ENCODE data around the gene LMO7.

DNA sequence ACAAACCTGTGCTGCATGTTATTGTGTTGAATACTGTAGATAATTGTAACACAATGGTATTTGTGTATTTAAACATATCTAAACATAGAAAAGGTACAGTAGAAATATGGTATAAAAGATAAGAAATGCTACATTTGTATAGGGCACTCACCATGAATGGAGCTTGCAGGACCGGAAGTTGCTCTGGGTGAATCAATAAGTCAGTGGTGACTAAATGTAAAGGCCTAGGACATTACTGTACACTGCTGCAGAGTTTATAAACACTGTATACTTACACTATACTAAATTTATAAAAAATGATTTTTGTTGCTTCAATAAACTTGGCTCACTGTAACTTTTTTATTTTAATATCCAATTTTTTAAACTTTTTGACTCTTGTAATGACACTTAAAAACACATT, 34.4 kb downstream of the LMO7 start:
- TF ChIP-seq, protein P1, sequence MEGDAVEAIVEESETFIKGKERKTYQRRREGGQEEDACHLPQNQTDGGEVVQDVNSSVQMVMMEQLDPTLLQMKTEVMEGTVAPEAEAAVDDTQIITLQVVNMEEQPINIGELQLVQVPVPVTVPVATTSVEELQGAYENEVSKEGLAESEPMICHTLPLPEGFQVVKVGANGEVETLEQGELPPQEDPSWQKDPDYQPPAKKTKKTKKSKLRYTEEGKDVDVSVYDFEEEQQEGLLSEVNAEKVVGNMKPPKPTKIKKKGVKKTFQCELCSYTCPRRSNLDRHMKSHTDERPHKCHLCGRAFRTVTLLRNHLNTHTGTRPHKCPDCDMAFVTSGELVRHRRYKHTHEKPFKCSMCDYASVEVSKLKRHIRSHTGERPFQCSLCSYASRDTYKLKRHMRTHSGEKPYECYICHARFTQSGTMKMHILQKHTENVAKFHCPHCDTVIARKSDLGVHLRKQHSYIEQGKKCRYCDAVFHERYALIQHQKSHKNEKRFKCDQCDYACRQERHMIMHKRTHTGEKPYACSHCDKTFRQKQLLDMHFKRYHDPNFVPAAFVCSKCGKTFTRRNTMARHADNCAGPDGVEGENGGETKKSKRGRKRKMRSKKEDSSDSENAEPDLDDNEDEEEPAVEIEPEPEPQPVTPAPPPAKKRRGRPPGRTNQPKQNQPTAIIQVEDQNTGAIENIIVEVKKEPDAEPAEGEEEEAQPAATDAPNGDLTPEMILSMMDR (IDR thresholded peaks at IDR 0.05), result no peak
- no peak for TF ChIP-seq POLR2A (IDR thresholded peaks at IDR 0.05)
